Adrenal gland (tissue), 12 donors: Measurements from ENCODE around the gene POLR2E. TPM values are rescaled to one million over a fixed set of nuclear protein-coding genes. Genes with fewer than 3 reads are reported as not detected.

Experiments used
- DNase-seq, 7 donors: peaks; one replicate each; pipeline ENCODE4 v3.0.0-alpha.2; 2019 to 2020
- H3K27ac ChIP-seq, 5 donors: fragments of 200-600 bp; sonication (generic) in 4 of 5; 1 replicate in 3 of 5; 2 replicates in 2 of 5; pipeline versions ENCODE4 v1.5.1 to v1.8.0; 2016 to 2020; ENCODE audit warnings: mild to moderate bottlenecking in 1 of 5
- H3K27me3 ChIP-seq: fragments of 200-600 bp; 2 replicates; pipeline ENCODE4 v1.8.0; 2021
- H3K36me3 ChIP-seq, 2 donors: fragments of 200-600 bp; replicated peaks in 1 of 2; 1 replicate in 1 of 2; 2 replicates in 1 of 2; pipeline versions ENCODE4 v1.5.1 to v1.8.0; 2018 to 2022
- H3K4me1 ChIP-seq, 2 donors: fragments of 200-600 bp; replicated peaks in 1 of 2; 1 replicate in 1 of 2; 2 replicates in 1 of 2; pipeline versions ENCODE4 v1.5.1 to v1.8.0; 2018 to 2021
- H3K4me3 ChIP-seq, 4 donors: fragments of 200-600 bp; sonication (generic) in 3 of 4; one replicate each; pipeline ENCODE4 v1.5.1; 2016 to 2018
- H3K9me3 ChIP-seq, 3 donors: fragments of 200-600 bp; sonication (generic) in 1 of 3; replicated peaks in 1 of 3; 1 replicate in 2 of 3; 2 replicates in 1 of 3; pipeline versions ENCODE4 v1.5.1 to v1.8.0; 2016 to 2021
- POLR2A ChIP-seq, 2 donors: fragments of 450-650 bp; IDR thresholded peaks; one replicate each; pipeline ENCODE4 v1.6.1; 2017; ENCODE audit warnings: antibody characterized with exemption in 2 of 2, mild to moderate bottlenecking in 2 of 2, moderate library complexity in 1 of 2
- WGBS, 4 donors: extraction: QIAGEN DNeasy Blood & Tissue Kit in 2 of 4; methylation state at CpG; one replicate each; pipeline versions ENCODE4 v1.1.5 to v1.1.7; 2013 to 2017; 5-methylcytosine and 5-hydroxymethylcytosine counted together
- intact Hi-C, 2 donors: fragments of 100-400 bp; cut with DNase I; formaldehyde crosslinking; loops; one replicate each; pipeline versions ENCODE4 v1.14.1 to v1.15.0; 2022 to 2023
- polyA plus RNA-seq, 3 donors: library from polyadenylated mRNA; stranded (reverse); fragments of 200-250 nt in 2 of 3; fragments of 350-450 nt in 1 of 3; fragmentation: Illumina TruSeq in 1 of 3; extraction: RNeasy Lipid Tissue Mini Kit (QIAGEN cat#74804) in 1 of 3; gene quantifications; one replicate each; pipeline ENCODE4 v1.2.3, GENCODE V29; 2013 to 2014
- total RNA-seq, 9 donors: library from RNA; depleted of rRNA in 4 of 9; stranded (reverse); fragments of >200 nt in 4 of 9; fragments of 120-200 nt in 1 of 9; fragmentation: NEBNext Ultra II Directional in 1 of 9; extraction: Animal tissue kit (Norgen Biotek cat#: 25700) in 1 of 9; gene quantifications; one replicate each; pipeline versions ENCODE4 v1.1.0 to v1.2.4, GENCODE V29; 2013 to 2023
- TF ChIP-seq, protein P1 (sequence below), 6 experiments: fragments of 450-650 bp in 4 of 6; fragments of 200-600 bp in 2 of 6; sonication (generic) in 1 of 6; IDR thresholded peaks; 1 replicate in 5 of 6; 2 replicates in 1 of 6; pipeline versions ENCODE4 v1.5.1 to v1.8.0; 2016 to 2021; ENCODE audit warnings: antibody characterized with exemption in 6 of 6, mild to moderate bottlenecking in 2 of 6, moderate library complexity in 1 of 6
- donor health status: healthy with polysubstance abuse.
- donor health status: Bipolar disorder and iron deficiency.
- donor health status: DM: yes; HTN: yes; CAD: no.
- donor health status: DM: no; HTN: no; CAD: no.
- donor health status: DM: no; HTN: no; CAD: no.
- donor health status: DM: yes; HTN: yes; CAD: no.

Gene POLR2E
- total and polyA plus RNA-seq, 12 donors = 74.7 to 231 (median 157) TPM

DNA sequence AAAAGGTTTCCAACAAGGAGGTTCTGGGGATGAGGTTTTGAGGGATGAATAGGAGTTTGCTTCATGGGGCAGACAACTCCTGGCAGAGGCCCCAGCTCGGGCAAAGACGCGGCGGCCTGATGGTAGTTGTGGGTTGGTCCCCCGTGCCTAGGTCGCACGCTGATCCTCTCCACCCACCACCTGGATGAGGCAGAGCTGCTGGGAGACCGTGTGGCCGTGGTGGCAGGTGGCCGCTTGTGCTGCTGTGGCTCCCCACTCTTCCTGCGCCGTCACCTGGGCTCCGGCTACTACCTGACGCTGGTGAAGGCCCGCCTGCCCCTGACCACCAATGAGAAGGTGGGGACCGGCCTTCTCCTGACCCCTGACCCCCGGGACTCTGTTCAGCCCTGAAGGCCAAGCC, 43.4 kb downstream of the POLR2E start:
- intact Hi-C loops = no loop called here
- no peak overlapping the region for H3K4me3 ChIP-seq
- no peak for DNase-seq
- TF ChIP-seq, protein P1, sequence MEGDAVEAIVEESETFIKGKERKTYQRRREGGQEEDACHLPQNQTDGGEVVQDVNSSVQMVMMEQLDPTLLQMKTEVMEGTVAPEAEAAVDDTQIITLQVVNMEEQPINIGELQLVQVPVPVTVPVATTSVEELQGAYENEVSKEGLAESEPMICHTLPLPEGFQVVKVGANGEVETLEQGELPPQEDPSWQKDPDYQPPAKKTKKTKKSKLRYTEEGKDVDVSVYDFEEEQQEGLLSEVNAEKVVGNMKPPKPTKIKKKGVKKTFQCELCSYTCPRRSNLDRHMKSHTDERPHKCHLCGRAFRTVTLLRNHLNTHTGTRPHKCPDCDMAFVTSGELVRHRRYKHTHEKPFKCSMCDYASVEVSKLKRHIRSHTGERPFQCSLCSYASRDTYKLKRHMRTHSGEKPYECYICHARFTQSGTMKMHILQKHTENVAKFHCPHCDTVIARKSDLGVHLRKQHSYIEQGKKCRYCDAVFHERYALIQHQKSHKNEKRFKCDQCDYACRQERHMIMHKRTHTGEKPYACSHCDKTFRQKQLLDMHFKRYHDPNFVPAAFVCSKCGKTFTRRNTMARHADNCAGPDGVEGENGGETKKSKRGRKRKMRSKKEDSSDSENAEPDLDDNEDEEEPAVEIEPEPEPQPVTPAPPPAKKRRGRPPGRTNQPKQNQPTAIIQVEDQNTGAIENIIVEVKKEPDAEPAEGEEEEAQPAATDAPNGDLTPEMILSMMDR (IDR thresholded peaks at IDR 0.05) = no peak
- no peak for TF ChIP-seq POLR2A (IDR thresholded peaks at IDR 0.05)
- H3K9me3 ChIP-seq = peaks cover 0 to 5% (median 0%) of the 10 kb centered on the region in 3 donors
- no peak overlapping the region for H3K27ac ChIP-seq
- H3K4me1 ChIP-seq = no peaks in the 10 kb centered on the region
- WGBS, 4 donors = 84 to 96% (median 89%) methylated on average over 14 to 17 of the region's 17 CpGs
- no peaks in the 10 kb centered on the region for H3K27me3 ChIP-seq
- no peaks in the 10 kb centered on the region for H3K36me3 ChIP-seq

DNA sequence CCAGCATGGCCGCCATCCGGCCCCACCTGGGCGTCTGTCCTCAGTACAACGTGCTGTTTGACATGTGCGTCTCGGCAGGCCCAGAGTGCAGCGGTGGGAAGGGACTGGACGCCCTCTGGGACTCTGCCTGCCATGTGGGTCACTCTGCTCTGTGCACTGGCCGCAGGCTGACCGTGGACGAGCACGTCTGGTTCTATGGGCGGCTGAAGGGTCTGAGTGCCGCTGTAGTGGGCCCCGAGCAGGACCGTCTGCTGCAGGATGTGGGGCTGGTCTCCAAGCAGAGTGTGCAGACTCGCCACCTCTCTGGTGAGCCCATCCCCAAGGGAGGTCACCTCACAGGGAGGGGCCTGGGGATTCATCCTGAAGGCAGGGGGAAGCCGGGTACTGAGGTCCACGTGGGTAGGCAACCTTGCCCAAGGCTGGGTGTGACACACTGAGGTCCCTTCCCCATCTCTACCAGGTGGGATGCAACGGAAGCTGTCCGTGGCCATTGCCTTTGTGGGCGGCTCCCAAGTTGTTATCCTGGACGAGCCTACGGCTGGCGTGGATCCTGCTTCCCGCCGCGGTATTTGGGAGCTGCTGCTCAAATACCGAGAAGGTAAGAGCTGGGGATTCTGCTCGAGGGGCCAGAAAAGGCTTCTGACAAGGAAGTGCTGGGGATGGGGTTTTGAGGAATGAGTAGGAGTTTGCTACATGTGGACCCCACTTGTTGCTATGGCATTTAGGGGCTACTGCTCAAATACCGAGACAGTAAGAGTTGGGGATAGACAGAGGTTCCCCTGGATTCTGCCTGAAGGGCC, 44.0 kb downstream of the POLR2E start:
- WGBS, 4 donors = 85 to 92% (median 87%) methylated on average over 18 to 31 of the region's 31 CpGs
- Histone ChIP-seq H3K4me1 (no peaks in the 10 kb centered on the region), H3K9me3 (no peaks in the 10 kb centered on the region), H3K27ac (no peak overlapping the region), H3K4me3 (no peak overlapping the region), H3K36me3 (no peaks in the 10 kb centered on the region), H3K27me3 (no peaks in the 10 kb centered on the region)
- no peak for TF ChIP-seq POLR2A (IDR thresholded peaks at IDR 0.05)
- TF ChIP-seq, protein P1 (IDR thresholded peaks at IDR 0.05) = no peak
- DNase-seq = no peak
- intact Hi-C loops = no loop called here

DNA sequence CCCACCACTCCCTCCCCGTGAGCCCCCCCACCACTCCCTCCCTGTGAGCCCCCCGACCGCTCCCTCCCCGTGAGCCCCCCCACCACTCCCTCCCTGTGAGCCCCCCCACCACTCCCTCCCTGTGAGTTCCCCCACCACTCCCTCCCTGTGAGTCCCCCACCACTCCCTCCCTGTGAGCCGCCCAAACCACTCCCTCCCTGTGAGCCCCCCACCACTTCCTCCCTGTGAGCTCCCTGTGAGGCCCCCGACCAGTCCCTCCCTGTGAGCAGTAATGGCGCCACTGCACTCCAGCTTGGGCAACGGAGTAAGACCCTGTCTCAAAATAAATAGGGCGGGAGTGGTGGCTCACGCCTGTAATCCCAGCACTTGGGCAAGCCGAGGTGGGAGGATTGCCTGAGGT, 45.4 kb downstream of the POLR2E start:
- DNase-seq = no peak
- Histone ChIP-seq H3K4me3 (no peak overlapping the region), H3K36me3 (no peaks in the 10 kb centered on the region), H3K27ac (no peak overlapping the region), H3K27me3 (no peaks in the 10 kb centered on the region), H3K4me1 (no peaks in the 10 kb centered on the region), H3K9me3 (no peaks in the 10 kb centered on the region)
- WGBS, 4 donors = 65 to 81% (median 73%) methylated on average over 4 to 11 of the region's 11 CpGs
- TF ChIP-seq POLR2A (IDR thresholded peaks at IDR 0.05) = no peak
- TF ChIP-seq, protein P1 (IDR thresholded peaks at IDR 0.05) = no peak
- intact Hi-C loops = no loop called here

DNA sequence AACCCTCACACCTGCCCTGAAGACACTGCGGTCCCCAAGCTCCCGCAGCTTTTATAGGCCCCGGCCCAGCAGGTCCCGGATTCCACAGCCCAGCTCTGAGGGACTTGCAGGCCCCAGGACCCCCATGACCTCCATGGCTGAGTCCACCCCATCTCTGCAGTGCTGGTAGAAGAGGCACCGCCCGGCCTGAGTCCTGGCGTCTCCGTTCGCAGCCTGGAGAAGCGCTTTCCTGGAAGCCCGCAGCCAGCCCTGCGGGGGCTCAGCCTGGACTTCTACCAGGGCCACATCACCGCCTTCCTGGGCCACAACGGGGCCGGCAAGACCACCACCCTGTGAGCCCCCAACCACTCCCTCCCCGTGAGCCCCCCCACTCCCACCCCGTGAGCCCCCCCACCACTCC, 46.1 kb downstream of the POLR2E start:
- Histone ChIP-seq H3K9me3 (no peaks in the 10 kb centered on the region), H3K4me3 (no peak overlapping the region), H3K36me3 (no peaks in the 10 kb centered on the region), H3K4me1 (no peaks in the 10 kb centered on the region), H3K27ac (no peak overlapping the region), H3K27me3 (no peaks in the 10 kb centered on the region)
- WGBS, 4 donors = 92 to 100% (median 94%) methylated on average over 3 to 17 of the region's 17 CpGs; no CpG with 5 or more reads in 1 of the 4 donors
- intact Hi-C loops = no loop called here
- TF ChIP-seq, protein P1 (IDR thresholded peaks at IDR 0.05) = no peak
- TF ChIP-seq POLR2A (IDR thresholded peaks at IDR 0.05) = no peak
- DNase-seq = no peak
